ENCODE results near the gene EEIG2.
A peak's percentile ranks its signal among the peaks of the same experiment; 100 is the strongest.
"Not testable (repeated sequence)": the region's sequence is repeated elsewhere in the genome, so short reads cannot be mapped to it uniquely, and the experiment has no call there.

The EEIG2 gene

GRCh38 chr1:108559215-108560186, at the start of gene EEIG2:
Gene EEIG2, plus strand, starts transcription at chr1:108560100. Its CDS starts 329 bp downstream, at chr1:108560429.
- peak; percentile 75 for DNase-seq (ENCODE audit: low read depth)

DNA sequence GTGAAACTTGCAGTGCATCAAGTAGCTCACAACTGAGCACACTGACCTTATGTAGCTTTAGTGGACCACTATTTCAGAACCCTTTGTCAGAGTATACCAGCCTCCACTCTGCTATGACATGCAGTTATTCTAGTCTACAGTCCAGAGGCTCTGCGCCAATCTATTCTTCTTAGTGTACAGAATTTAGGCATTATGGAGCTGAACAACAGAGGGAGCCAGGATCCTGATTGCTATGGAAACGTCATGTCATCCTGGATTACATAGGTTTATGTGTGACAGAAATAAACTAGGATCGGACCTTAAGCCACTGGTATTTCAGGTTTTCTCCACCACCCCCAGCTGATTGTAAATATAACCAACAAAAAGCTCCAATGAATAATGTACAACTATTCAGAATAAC, 48.1 kb upstream of the EEIG2 start:
- no peak for DNase-seq (ENCODE audit: low read depth)

DNA sequence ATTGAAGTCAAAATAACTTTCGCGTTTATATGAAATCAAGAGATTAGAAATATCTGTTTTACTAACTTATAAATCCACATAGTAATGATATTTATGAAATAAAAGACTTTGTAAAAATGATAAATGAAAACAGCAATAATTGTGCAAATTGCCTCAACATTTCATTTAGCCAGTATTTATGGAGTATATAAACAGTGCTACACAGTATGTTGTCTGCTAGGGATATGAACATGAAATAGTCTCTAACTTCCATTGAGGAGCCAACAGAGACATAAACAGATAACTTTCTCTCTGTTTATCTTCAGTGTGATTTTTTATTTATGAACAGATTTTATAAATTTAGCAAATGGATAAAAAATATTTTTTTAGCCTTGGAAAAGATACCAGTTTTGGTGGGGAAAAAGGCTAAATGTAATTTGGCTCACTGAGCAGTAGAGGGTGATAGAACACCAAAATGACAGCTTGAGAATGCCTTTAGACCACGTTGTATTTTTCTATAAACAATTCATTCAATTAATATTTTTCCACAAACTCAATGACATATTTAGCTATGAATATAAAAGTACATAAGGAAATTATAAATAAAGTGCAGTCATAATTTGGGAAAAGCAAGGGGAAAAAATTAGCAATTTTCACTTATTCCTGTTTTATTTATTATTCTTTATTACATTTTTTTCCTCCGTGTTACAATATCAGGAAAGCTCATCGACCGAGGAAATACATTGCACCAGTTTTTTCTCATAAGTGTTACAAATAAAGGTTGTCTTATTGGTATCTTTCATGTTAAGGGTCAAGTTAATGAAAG, 47.5 kb upstream of the EEIG2 start:
- DNase-seq (ENCODE audit: low read depth), result no peak

DNA sequence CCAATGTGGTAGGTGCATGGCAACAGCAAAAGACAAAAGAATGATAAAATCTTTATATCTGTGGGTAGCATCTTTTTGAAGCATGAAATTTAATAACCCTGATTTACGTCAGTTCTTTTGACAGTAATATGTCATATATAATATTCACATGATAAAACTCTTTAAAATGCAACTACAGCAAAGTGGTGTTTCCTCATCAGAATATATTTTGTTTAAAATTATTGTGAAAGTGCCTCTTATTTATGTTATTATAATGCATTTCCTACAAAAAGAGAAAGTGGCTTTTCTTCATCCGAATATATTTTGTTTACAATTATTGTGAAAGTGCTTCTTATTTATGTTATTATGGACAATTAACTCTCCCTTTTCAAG, 46.9 kb upstream of the EEIG2 start:
- DNase-seq (ENCODE audit: low read depth), result no peak

- DNase-seq (ENCODE audit: low read depth), result not testable (repeated sequence)
Observed at GRCh38 chr1:108513914-108514313, 46.0 kb upstream of the EEIG2 start.

GRCh38 chr1:108517301-108517897, 42.5 kb upstream of the EEIG2 start:
- DNase-seq (ENCODE audit: low read depth), result not testable (repeated sequence)

DNA sequence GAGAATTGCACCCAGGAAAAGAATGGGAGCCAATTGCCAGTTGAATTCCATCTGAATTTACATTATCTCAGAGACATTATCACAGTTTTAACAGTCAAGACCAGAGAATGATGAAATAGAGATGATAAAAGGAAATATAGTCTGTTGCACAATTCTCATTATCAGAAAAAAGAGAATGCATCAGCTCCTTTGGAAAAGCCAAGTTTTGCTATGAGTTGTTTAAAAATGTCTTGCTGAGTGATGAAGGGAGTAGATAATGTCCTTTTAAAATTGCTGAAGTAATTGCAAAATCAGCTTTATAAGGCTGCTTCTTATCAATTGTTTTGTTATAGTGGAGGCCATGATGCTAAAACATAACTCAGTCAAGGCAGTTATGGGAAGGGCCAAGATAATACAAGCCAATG, 37.9 kb upstream of the EEIG2 start:
- DNase-seq (ENCODE audit: low read depth), result no peak

DNA sequence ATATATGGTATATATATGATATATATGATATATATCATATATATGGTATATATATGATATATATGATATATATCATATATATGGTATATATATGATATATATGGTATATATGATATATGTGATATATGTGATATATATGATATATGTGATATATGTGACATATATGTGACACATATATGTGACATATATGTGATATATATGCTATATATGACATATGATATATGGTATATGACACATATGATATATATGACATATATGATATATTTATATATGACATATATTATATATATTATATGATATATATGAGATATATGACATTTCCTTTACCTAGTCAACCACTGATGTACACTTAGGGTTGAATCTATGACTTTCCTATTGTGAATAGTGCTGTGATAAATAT, 36.1 kb upstream of the EEIG2 start:
- DNase-seq (ENCODE audit: low read depth), result no peak

- no peak for DNase-seq (ENCODE audit: low read depth)
Observed at GRCh38 chr1:108524676-108525075, 35.2 kb upstream of the EEIG2 start.

DNA sequence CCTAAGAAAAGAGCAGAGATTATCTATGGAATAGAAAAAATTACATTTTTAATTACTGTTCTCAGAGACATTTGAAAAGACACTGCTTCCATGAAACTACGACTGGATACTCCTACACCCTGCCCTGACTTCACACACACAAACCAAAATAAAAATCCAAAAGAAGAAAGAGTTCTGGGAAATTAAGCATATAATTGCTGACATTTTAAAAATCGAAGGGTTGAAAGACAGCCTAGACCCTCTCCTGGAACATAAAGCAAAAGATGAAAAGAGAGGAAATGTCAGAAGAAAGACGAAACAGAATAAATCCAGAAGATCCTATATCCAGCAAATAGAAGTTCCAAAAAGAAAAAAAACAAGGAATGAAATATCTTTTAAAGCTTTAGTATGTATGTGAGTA, 32.8 kb upstream of the EEIG2 start:
- no peak for DNase-seq (ENCODE audit: low read depth)

DNA sequence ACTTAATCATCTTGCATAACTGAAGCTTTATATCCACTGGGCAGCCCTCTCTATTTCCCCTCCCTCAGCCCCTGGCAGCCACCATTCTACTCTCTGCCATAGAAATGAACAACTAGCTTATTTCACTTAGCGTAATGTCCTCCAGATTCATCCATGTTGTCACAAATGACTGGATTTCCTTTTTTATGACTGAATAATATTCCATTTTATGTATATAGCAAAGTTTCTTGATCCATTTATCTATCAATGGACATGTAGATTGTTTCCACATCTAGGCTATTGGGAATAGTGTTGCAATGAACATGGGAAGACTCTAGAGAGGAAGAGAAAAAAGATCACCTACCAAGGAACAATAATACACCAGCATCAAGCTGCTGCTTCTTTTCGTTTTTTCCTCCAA, 32.1 kb upstream of the EEIG2 start:
- no peak for DNase-seq (ENCODE audit: low read depth)

GRCh38 chr1:108531444-108531843, 28.5 kb upstream of the EEIG2 start:
- DNase-seq (ENCODE audit: low read depth), result no peak

DNA sequence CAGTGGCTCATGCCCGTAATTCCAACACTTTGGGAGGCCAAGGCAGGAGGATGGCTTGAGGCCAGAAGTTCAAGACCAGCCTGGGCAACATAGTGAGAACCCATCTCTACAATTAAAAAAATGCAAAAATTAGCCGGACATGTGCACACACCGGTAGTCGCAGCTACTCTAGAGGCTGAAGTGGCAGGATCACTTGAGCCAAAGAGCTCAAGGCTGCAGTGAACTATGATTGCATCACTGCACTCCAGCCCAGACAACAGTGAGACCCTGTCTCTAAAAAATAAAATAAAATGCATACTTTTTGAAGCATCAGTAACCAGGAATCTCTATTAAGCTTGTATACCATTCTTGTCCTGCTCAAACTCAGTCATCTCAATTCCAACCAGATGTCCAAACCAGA, 27.2 kb upstream of the EEIG2 start:
- no peak for DNase-seq (ENCODE audit: low read depth)

- DNase-seq (ENCODE audit: low read depth), result no peak
Observed at GRCh38 chr1:108533351-108534083, 26.4 kb upstream of the EEIG2 start.

GRCh38 chr1:108534759-108535158, 25.1 kb upstream of the EEIG2 start:
- no peak for DNase-seq (ENCODE audit: low read depth)

GRCh38 chr1:108535315-108535897, 24.5 kb upstream of the EEIG2 start:
- not testable (repeated sequence) for DNase-seq (ENCODE audit: low read depth)

DNA sequence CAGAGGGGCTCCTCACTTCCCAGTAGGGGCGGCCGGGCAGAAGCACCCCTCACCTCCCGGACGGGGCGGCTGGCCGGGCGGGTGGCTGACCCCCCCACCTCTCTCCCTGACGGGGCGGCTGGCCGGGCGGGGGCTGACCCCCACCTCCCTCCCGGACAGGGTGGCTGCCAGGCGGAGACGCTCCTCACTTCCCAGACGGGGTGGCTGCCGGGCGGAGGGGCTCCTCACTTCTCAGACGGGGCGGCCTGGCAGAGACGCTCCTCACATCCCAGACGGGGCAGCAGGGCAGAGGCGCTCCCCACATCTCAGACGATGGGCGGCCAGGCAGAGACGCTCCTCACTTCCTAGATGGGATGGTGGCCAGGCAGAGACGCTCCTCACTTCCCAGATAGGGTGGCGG, 23.9 kb upstream of the EEIG2 start:
- not testable (repeated sequence) for DNase-seq (ENCODE audit: low read depth)

DNA sequence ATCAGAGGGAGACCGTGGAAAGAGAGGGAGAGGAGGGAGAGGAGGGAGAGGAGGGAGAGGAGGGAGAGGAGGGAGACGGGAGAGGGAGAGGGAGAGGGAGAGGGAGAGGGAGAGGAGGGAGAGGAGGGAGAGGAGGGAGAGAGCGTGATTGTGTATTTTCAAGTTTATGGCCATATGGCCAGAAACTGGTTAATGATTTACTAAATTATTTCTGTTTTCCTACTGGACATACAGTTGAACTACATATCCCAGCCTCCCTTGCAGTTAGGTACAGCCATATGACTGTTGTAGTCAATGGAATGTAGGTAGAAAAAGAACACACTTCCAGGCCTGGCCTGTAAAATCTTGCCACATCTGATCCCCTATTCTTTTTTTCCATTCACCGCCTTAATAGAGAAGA, 23.1 kb upstream of the EEIG2 start:
- not testable (repeated sequence) for DNase-seq (ENCODE audit: low read depth)

- no peak for DNase-seq (ENCODE audit: low read depth)
Observed at GRCh38 chr1:108537976-108538375, 21.9 kb upstream of the EEIG2 start.

DNA sequence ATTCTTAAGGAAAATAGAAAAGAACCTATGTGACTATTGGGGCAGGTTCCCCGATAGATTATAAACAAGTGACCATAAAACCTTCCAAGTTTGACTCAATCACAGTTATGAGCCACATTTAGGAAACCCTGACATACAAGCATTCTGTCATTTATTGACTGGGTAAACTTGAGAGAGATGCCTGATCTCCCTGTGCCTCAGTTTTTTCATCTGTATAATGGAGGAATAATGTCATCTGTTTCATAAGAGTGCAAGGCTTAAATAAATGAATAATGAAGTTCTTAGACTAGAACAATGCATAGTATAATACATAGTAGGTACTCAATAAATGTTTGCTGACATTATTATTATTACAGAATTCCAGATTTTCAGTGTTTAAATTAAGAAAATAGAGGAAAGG, 18.9 kb upstream of the EEIG2 start:
- no peak for DNase-seq (ENCODE audit: low read depth)

- DNase-seq (ENCODE audit: low read depth), result no peak
Observed at GRCh38 chr1:108541861-108542260, 18.0 kb upstream of the EEIG2 start.

- DNase-seq (ENCODE audit: low read depth), result not testable (repeated sequence)
Observed at GRCh38 chr1:108547493-108547892, 12.4 kb upstream of the EEIG2 start.
